Bronchial epithelial cell (primary cell): ENCODE measurements around the gene KRTAP10-8. TPM values are rescaled to one million over a fixed set of nuclear protein-coding genes. Genes with fewer than 3 reads are reported as not detected.
A peak's percentile ranks its signal among the peaks of the same experiment; 100 is the strongest.
"Not testable (repeated sequence)": the region's sequence is repeated elsewhere in the genome, so short reads cannot be mapped to it uniquely, and the experiment has no call there.

Experiments used
- DNase-seq: peaks from one replicate; pipeline ENCODE4 v3.0.0-alpha.2; 2010; ENCODE audit warnings: low read depth
- FAIRE-seq: peaks from 2 replicates; lab custom pipeline; 2011; peaks lifted over from hg19 to GRCh38; lab: Jason Lieb, UNC
- H3K27me3 ChIP-seq: 2 replicates; pipeline ENCODE4 v1.5.1; 2011; ENCODE audit warnings: low read length; ENCODE audit not compliant: control insufficient read depth, insufficient read depth
- H3K36me3 ChIP-seq: 2 replicates; pipeline ENCODE4 v1.5.1; 2011; ENCODE audit warnings: low read length; ENCODE audit not compliant: control insufficient read depth, insufficient read depth
- H3K4me3 ChIP-seq: 2 replicates; pipeline ENCODE4 v1.5.1; 2011; ENCODE audit warnings: mild to moderate bottlenecking, low read depth, low read length, control low read depth
- total RNA-seq: library from RNA; depleted of rRNA; stranded (reverse); fragments of >200 nt; gene quantifications from 2 replicates; pipeline ENCODE4 v1.2.1, GENCODE V29; 2014
- TF ChIP-seq, protein P1 (sequence below): IDR thresholded peaks from 2 replicates; pipeline ENCODE4 v1.5.1; 2011; ENCODE audit warnings: mild to moderate bottlenecking, moderate library complexity, low read length, control low read depth, inconsistent platforms; ENCODE audit not compliant: insufficient read depth, severe bottlenecking

The KRTAP10-8 gene
- total RNA-seq, 1 donor from 2014 or later, result not detected

DNA sequence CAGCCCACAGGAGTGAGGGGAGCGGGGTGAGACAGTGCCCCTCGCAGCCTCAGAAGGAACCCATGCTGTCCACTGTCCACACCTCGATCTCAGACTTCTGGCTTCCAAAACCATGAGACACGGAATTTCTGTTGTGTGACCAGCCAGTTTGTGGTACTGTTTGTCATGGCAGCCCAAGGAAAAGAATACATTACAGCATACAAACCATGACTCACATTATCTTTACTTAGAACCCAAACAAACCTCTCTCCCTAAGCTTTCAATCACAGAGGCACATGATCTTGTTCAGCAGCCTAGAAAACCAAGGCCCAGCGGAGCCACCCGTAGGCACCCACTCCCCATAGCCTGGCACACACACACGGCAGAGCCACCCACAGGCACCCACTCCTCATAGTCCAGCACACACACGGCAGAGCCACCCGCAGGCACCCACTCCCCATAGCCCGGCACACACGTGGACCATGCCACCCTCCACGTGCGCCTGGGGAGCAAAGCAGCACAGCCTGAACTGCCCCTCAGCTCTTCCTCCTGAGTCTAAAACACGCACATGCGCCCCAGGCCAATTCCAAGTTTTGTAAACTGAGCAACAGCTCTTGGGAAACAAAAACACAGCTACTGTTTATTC lies 38.8 kb upstream of the KRTAP10-8 start:
- TF ChIP-seq, protein P1, sequence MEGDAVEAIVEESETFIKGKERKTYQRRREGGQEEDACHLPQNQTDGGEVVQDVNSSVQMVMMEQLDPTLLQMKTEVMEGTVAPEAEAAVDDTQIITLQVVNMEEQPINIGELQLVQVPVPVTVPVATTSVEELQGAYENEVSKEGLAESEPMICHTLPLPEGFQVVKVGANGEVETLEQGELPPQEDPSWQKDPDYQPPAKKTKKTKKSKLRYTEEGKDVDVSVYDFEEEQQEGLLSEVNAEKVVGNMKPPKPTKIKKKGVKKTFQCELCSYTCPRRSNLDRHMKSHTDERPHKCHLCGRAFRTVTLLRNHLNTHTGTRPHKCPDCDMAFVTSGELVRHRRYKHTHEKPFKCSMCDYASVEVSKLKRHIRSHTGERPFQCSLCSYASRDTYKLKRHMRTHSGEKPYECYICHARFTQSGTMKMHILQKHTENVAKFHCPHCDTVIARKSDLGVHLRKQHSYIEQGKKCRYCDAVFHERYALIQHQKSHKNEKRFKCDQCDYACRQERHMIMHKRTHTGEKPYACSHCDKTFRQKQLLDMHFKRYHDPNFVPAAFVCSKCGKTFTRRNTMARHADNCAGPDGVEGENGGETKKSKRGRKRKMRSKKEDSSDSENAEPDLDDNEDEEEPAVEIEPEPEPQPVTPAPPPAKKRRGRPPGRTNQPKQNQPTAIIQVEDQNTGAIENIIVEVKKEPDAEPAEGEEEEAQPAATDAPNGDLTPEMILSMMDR, result no peak

DNA sequence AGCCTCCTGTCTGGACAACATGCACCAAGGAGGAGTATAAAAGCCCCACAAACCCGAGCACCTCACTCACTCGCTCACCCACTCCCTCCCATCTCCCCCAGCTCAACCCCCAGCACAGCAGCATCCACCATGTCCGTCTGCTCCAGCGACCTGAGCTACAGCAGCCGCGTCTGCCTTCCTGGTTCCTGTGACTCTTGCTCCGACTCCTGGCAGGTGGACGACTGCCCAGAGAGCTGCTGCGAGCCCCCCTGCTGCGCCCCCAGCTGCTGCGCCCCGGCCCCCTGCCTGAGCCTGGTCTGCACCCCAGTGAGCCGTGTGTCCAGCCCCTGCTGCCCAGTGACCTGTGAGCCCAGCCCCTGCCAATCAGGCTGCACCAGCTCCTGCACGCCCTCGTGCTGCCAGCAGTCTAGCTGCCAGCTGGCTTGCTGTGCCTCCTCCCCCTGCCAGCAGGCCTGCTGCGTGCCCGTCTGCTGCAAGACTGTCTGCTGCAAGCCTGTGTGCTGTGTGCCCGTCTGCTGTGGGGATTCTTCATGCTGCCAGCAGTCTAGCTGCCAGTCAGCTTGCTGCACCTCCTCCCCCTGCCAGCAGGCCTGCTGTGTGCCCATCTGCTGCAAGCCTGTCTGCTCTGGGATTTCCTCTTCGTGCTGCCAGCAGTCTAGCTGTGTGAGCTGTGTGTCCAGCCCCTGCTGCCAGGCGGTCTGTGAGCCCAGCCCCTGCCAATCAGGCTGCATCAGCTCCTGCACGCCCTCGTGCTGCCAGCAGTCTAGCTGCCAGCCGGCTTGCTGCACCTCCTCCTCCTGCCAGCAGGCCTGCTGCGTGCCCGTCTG lies 38.0 kb upstream of the KRTAP10-8 start, which contains the start of gene KRTAP10-4:
Gene KRTAP10-4, plus strand, starts transcription at position 100 of the 827 bp plus-strand sequence. Its CDS starts 30 bp downstream, at position 130.
- H3K27me3 ChIP-seq, H3K36me3 ChIP-seq, DNase-seq, FAIRE-seq, H3K4me3 ChIP-seq: not testable (repeated sequence)

More for the DNA sequence above, 38.8 kb upstream of the KRTAP10-8 start:
- DNase-seq, result no peak
- H3K4me3 ChIP-seq, result no peak overlapping the region
- H3K36me3 ChIP-seq, result no peaks in the 10 kb centered on the region
- no peaks in the 10 kb centered on the region for H3K27me3 ChIP-seq
- FAIRE-seq, result peak; percentile 89

DNA sequence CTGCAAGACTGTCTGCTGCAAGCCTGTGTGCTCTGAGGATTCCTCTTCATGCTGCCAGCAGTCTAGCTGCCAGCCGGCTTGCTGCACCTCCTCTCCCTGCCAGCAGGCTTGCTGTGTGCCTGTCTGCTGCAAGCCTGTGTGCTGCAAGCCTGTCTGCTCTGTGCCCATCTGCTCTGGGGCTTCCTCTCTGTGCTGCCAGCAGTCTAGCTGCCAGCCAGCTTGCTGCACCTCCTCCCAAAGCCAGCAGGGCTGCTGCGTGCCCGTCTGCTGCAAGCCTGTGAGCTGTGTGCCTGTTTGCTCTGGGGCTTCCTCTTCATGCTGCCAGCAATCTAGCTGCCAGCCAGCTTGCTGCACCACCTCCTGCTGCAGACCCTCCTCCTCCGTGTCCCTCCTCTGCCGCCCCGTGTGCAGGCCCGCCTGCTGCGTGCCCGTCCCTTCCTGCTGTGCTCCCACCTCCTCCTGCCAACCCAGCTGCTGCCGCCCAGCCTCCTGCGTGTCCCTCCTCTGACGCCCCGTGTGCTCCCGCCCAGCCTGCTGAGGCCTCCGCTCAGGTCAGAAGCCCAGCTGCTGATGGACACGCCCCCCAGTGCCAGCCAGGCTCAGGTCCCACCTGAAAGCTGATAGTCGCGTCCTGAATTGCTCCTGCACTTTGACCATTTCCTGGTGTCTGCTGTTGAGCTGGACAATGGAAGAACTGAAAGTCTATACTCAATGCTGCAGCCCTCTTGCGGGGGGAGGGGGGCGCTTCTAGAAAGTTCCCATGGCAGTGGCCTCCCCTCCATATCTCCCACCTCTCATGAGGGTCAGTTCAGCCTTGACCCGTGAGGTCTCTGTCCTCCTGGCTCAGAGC lies 37.2 kb upstream of the KRTAP10-8 start:
- no peak for DNase-seq
- TF ChIP-seq, protein P1, result no peak
- no peak for FAIRE-seq
- no peaks in the 10 kb centered on the region for H3K36me3 ChIP-seq
- H3K27me3 ChIP-seq, result no peaks in the 10 kb centered on the region
- no peak overlapping the region for H3K4me3 ChIP-seq

DNA sequence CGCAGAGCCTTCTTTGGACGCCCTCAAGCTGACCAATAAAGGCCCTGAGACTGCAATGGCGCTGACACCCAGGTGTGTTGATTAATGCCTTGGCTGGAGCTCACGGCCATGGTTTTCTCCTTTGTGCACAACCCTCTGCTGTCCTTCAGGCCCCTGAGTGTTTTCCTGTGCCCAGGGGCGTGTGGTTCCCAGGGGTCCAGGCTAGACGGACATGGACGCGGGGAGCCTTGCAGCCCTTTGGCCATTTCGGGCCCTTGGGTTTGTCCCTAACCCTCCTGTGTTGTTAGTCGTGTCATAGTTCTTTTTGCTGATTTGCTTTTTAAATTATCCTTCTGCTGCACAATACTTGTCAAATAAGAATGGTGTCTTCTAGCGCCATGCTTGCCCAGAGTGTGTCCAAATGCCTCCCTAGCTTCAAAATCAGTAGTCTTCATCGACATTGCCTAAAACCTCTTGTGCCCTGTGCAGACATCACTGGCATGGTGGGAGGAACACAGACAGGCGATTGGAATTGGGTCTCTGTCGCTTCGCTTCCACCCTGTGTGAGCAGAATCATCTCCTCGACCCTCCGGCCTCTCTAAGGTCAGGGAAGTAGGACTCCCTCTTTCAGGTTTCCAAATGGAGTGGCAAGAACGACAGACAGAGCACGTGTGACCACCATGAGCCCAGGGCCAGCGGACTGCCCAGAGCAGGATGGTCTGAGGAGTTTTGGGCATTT lies 36.4 kb upstream of the KRTAP10-8 start:
- Histone ChIP-seq H3K4me3 (no peak overlapping the region), H3K27me3 (no peaks in the 10 kb centered on the region), H3K36me3 (no peaks in the 10 kb centered on the region)
- TF ChIP-seq, protein P1, result no peak
- no peak for FAIRE-seq
- no peak for DNase-seq

DNA sequence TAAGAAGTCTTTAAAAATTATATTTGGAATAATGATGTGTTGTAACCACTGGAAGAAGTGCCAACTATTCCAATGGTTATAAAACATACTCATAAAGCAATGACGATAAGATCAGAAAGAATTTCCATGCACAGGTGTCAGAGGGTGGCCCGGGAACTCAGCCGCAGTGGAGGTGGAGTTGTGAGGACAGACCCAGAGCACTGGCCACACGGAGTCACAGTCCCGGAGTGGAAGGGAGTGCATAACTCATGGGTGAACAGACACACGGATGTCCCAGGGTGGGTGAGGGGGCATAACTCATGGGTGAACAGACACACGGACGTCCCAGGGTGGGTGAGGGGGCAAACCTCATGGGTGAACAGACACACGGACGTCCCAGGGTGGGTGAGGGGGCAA lies 35.9 kb upstream of the KRTAP10-8 start:
- no peaks in the 10 kb centered on the region for H3K27me3 ChIP-seq

More for the DNA sequence above, 35.9 kb upstream of the KRTAP10-8 start:
- Histone ChIP-seq H3K36me3 (no peaks in the 10 kb centered on the region), H3K4me3 (no peak overlapping the region)
- DNase-seq, result no peak
- TF ChIP-seq, protein P1, result no peak
- FAIRE-seq, result no peak
